IMR-90 (cell line): Measurements from ENCODE around the gene FADS6. TPM values are rescaled to one million over a fixed set of nuclear protein-coding genes. Genes with fewer than 3 reads are reported as not detected.

Source experiments
- ATAC-seq: fragments of 200-7000 bp; cut with Tn5 transposase; 2 replicates; pipeline ENCODE4 v1.9.1; 2020; ENCODE audit warnings: low read depth, mild to moderate bottlenecking, moderate library complexity
- BruUV-seq: library from RNA; stranded (reverse); fragments of 400-500 nt; replicated peaks from 2 replicates; lab custom pipeline; 2021; lab: Mats Ljungman, UMichigan
- CTCF ChIA-PET: fragments of 300-600 bp; formaldehyde crosslinking; extraction: SDS; loops from one replicate; lab custom pipeline; 2021; ENCODE audit warnings: antibody characterized with exemption; lab: Yijun Ruan, JAX
- POLR2A ChIA-PET: fragments of 300-600 bp; sonication (Branson Sonifier 250); formaldehyde crosslinking; loops from one replicate; lab custom pipeline; 2022; ENCODE audit warnings: antibody characterized with exemption; ENCODE audit not compliant: unreplicated experiment; lab: Charles Lee
- DNase-seq: peaks from one replicate; pipeline ENCODE4 v3.0.0; 2013
- H2AFZ ChIP-seq: replicated peaks from 2 replicates; pipeline ENCODE3; 2013; ENCODE audit warnings: low read length, mild to moderate bottlenecking; ENCODE audit not compliant: poor library complexity
- H2AK5ac ChIP-seq: 2 replicates; pipeline ENCODE4 v1.6.1; 2013; ENCODE audit warnings: low read depth, low read length, inconsistent platforms
- H2AK9ac ChIP-seq: replicated peaks from 2 replicates; pipeline ENCODE3; 2013; ENCODE audit warnings: mild to moderate bottlenecking, low read depth, low read length, moderate library complexity; ENCODE audit not compliant: poor library complexity
- H2BK120ac ChIP-seq: 2 replicates; pipeline ENCODE4 v1.6.1; 2013; ENCODE audit warnings: low read depth, low read length, inconsistent platforms
- H2BK15ac ChIP-seq: 3 replicates; pipeline ENCODE4 v1.6.1; 2013; ENCODE audit warnings: low read depth, low read length, inconsistent platforms
- H2BK20ac ChIP-seq: 2 replicates; pipeline ENCODE4 v1.6.1; 2013; ENCODE audit warnings: low read depth, mild to moderate bottlenecking, inconsistent platforms, low read length, moderate library complexity
- H2BK5ac ChIP-seq: 2 replicates; pipeline ENCODE4 v1.6.1; 2013; ENCODE audit warnings: mild to moderate bottlenecking, low read depth, low read length, inconsistent platforms; ENCODE audit not compliant: poor library complexity, severe bottlenecking
- H3K14ac ChIP-seq: replicated peaks from 2 replicates; pipeline ENCODE4 v1.6.1; 2013; ENCODE audit warnings: low read depth, low read length, inconsistent platforms
- H3K18ac ChIP-seq: 2 replicates; pipeline ENCODE4 v1.6.1; 2013; ENCODE audit warnings: low read depth, low read length, control low read depth
- H3K23ac ChIP-seq: 2 replicates; pipeline ENCODE4 v1.6.1; 2013; ENCODE audit warnings: low read depth, low read length, inconsistent platforms
- H3K27ac ChIP-seq: 2 replicates; pipeline ENCODE4 v1.5.1; 2013; ENCODE audit warnings: mild to moderate bottlenecking, control low read depth, low read length; ENCODE audit not compliant: insufficient read depth
- H3K27me3 ChIP-seq: 2 replicates; pipeline ENCODE4 v1.6.1; 2013; ENCODE audit warnings: low read length; ENCODE audit not compliant: control insufficient read depth, insufficient read depth
- H3K36me3 ChIP-seq: 2 replicates; pipeline ENCODE4 v1.6.1; 2013; ENCODE audit warnings: low read length, mixed read lengths; ENCODE audit not compliant: control insufficient read depth, insufficient read depth
- H3K4ac ChIP-seq: 2 replicates; pipeline ENCODE4 v1.6.1; 2013; ENCODE audit warnings: low read depth, low read length, inconsistent platforms
- H3K4me1 ChIP-seq: 2 replicates; pipeline ENCODE4 v1.6.1; 2013; ENCODE audit warnings: low read length, mixed read lengths; ENCODE audit not compliant: control insufficient read depth, insufficient read depth
- H3K4me2 ChIP-seq: 2 replicates; pipeline ENCODE4 v1.6.1; 2013; ENCODE audit warnings: low read depth, mild to moderate bottlenecking, control low read depth, low read length, moderate library complexity
- H3K4me3 ChIP-seq: 2 replicates; pipeline ENCODE4 v1.5.1; 2013; ENCODE audit warnings: low read depth, mild to moderate bottlenecking, control low read depth, low read length, moderate library complexity; ENCODE audit not compliant: insufficient read depth
- H3K56ac ChIP-seq: 2 replicates; pipeline ENCODE4 v1.6.1; 2013; ENCODE audit warnings: low read length, inconsistent platforms; ENCODE audit not compliant: insufficient read depth; ENCODE audit errors: extremely low read depth
- H3K79me1 ChIP-seq, 2 experiments: 2 replicates each; pipeline ENCODE4 v1.6.1; 2013; ENCODE audit warnings: low read length in 2 of 2, inconsistent platforms in 1 of 2, low read depth in 1 of 2
- H3K9ac ChIP-seq: 2 replicates; pipeline ENCODE4 v1.6.1; 2013; ENCODE audit warnings: low read depth, low read length, control low read depth
- H3K9me1 ChIP-seq: 2 replicates; pipeline ENCODE4 v1.6.1; 2013; ENCODE audit warnings: low read length, inconsistent platforms; ENCODE audit not compliant: insufficient read depth
- H3K9me3 ChIP-seq: 2 replicates; pipeline ENCODE4 v1.6.1; 2013; ENCODE audit warnings: low read length; ENCODE audit not compliant: control insufficient read depth, insufficient read depth
- H4K20me1 ChIP-seq: 2 replicates; pipeline ENCODE4 v1.6.1; 2013; ENCODE audit warnings: low read length, inconsistent platforms; ENCODE audit not compliant: insufficient read depth
- H4K5ac ChIP-seq: 2 replicates; pipeline ENCODE4 v1.6.1; 2013; ENCODE audit warnings: mild to moderate bottlenecking, low read depth, low read length, control low read depth
- H4K8ac ChIP-seq, 2 experiments: 2 replicates each; pipeline ENCODE4 v1.6.1; 2013; ENCODE audit warnings: low read depth in 2 of 2, low read length in 2 of 2, control low read depth in 1 of 2, inconsistent platforms in 1 of 2
- H4K91ac ChIP-seq: 2 replicates; pipeline ENCODE4 v1.6.1; 2013; ENCODE audit warnings: low read depth, low read length, inconsistent platforms; ENCODE audit not compliant: insufficient read depth
- MAFK ChIP-seq: IDR thresholded peaks from 2 replicates; pipeline ENCODE4 v1.6.1; 2012; ENCODE audit warnings: low read depth, low read length, improper control_type of control experiment
- MAZ ChIP-seq: IDR thresholded peaks from 2 replicates; pipeline ENCODE4 v1.6.1; 2012; ENCODE audit warnings: low read depth, mild to moderate bottlenecking, low read length, improper control_type of control experiment, moderate library complexity, borderline replicate concordance
- NFE2L2 ChIP-seq: fragments of 150-350 bp; IDR thresholded peaks from 2 replicates; pipeline ENCODE4 v1.6.1; 2016; ENCODE audit warnings: low read depth, mild to moderate bottlenecking, low read length
- SMC3 ChIP-seq: fragments of 150-350 bp; IDR thresholded peaks from 2 replicates; pipeline ENCODE4 v1.6.1; 2016; ENCODE audit warnings: low read depth, mild to moderate bottlenecking, antibody characterized with exemption, low read length, moderate library complexity
- WGBS, 2 experiments: methylation state at CpG; one replicate each; pipeline versions ENCODE4 v1.1.5 to v1.1.7; 2013; ENCODE audit warnings: missing lambda C conversion rate in 2 of 2; ENCODE audit not compliant: insufficient read length in 1 of 2; ENCODE audit errors: extremely low coverage in 2 of 2; 5-methylcytosine and 5-hydroxymethylcytosine counted together
- dilution Hi-C: fragments of 300-500 bp; cut with HindIII; formaldehyde crosslinking; loops from one replicate; pipeline ENCODE4 v1.14.3; 2018; ENCODE audit warnings: low sequenced_read_pairs; ENCODE audit not compliant: unreplicated experiment
- in situ Hi-C: fragments of 300-500 bp; cut with MboI; formaldehyde crosslinking; loops from 3 replicates; pipeline ENCODE4 v1.14.3; 2019; ENCODE audit warnings: low sequenced_read_pairs, inconsistent platforms, mixed read lengths
- intact Hi-C: fragments of 100-400 bp; cut with micrococcal nuclease; formaldehyde crosslinking; loops from 2 replicates; pipeline ENCODE4 v1.10.0; 2022
- polyA plus RNA-seq, 3 experiments: library from polyadenylated mRNA; depleted of rRNA; stranded (reverse); fragments of >200 nt; gene quantifications; 2 replicates each; pipeline ENCODE4 v1.2.3, GENCODE V29; 2012; ENCODE audit warnings: low replicate concordance in 1 of 3
- total RNA-seq: library from RNA; depleted of rRNA; stranded (reverse); fragments of >200 nt; gene quantifications from 2 replicates; pipeline ENCODE4 v1.2.3, GENCODE V29; 2012
- TF ChIP-seq, protein P1 (sequence below): fragments of 150-350 bp; IDR thresholded peaks from 2 replicates; pipeline ENCODE4 v1.6.1; 2016; ENCODE audit warnings: low read depth, mild to moderate bottlenecking, low read length, moderate library complexity, borderline replicate concordance
- TF ChIP-seq, protein P2 (sequence below): fragments of 150-350 bp; IDR thresholded peaks from 2 replicates; pipeline ENCODE4 v1.6.1; 2017; ENCODE audit warnings: mild to moderate bottlenecking, antibody characterized with exemption, low read length, low read depth
- TF ChIP-seq, protein P3 (sequence below): conservative IDR thresholded peaks from 2 replicates; pipeline ENCODE4 v1.5.1; 2012; ENCODE audit warnings: mild to moderate bottlenecking, low read depth, low read length, improper control_type of control experiment

Gene FADS6
- total and polyA plus RNA-seq, 2 of the 4 experiments (the other 2 are of a cell fraction), result not detected

DNA sequence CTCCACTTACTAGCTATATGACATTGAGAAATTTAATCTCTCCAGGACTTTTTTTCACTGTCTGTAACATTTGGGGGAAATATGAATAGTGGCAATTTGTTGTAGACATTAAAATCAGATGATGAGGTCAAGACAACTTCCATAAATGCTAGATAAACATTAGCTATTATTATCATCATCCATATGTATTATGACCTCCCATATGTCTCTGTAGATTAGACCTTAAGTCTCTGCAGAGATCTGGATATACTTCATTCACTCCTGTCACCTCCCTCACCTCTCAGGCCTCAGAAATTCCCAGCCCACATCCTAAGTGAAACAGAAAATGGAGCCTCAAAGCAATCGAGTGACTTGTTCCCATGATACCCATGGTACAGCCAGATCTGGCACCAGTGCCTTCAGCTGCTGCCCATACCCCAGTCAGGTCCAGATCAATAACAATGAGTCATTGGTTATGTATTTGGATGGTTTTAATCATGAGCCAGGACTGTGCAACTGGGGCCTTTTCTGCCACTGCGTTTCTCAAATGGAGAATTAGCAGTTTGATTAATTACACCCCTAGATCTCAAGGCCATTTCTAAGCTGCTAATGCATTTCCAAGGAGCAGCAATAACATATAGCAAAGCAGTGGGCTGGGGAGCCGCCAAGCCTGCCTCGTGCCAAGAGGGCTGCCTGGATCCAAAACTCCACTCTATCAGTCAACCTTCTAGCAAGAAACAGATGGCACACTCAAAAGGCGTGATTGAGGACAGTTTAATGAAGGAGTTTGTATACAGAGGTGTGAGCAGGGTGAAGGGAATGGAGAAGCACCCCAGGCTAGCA, 18.1 kb downstream of the FADS6 start (continued):
- TF ChIP-seq MAZ, result no peak

DNA sequence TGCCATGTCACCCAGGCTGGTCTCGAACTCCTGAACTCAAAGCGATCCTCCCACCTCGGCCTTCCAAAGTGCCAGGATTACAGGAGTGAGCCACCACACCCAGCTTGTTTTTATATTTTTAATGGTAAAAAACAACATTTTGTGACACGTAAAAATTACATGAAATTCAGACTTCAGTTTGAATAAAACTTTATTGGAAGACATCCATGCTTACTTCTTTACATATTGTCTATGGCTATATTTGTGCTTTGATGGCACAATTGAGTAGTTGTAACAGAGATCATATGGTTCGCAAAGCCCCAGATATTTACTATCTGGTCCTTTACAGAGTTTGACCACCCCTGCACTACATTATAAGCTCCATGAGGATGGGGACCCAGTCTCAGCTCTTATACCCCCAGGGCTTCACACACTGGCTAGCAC, 18.8 kb downstream of the FADS6 start:
- H3K9ac ChIP-seq, result no peak overlapping the region
- WGBS, 2 experiments, result no CpG with 5 or more reads among the region's 5 CpGs
- no peak overlapping the region for H2AFZ ChIP-seq
- H4K8ac ChIP-seq, result peak overlapping the region; percentile 64 to 97; a peak in 1 of 4 replicates
- CTCF ChIA-PET, result no interaction called here
- peaks cover 12% of the 10 kb centered on the region; the same call in 1 of the 2 replicates for H3K27me3 ChIP-seq
- POLR2A ChIA-PET, result interaction anchor here (0.6 kb wide), 1 partner anchor 219 kb away, joined by 3 read pairs; no protein-coding TSS in a partner anchor
- H3K27ac ChIP-seq, result no peak overlapping the region
- H2BK5ac ChIP-seq, result no peak overlapping the region
- peaks cover 16% of the 10 kb centered on the region for H3K9me1 ChIP-seq
- dilution Hi-C loops (no loop called here), in situ Hi-C loops (loop anchor here (25.0 kb wide), 1 partner anchor 662 kb away; the partner anchor contains the start of genes RPL38 and TTYH2), intact Hi-C loops (no loop called here)
- H3K4me2 ChIP-seq, result no peak overlapping the region
- H2AK5ac ChIP-seq, result no peak overlapping the region
- H4K91ac ChIP-seq, result no peak overlapping the region
- no peak overlapping the region for H3K18ac ChIP-seq
- H2BK15ac ChIP-seq, result no peak overlapping the region
- no peak overlapping the region for H3K4ac ChIP-seq
- H3K14ac ChIP-seq, result no peak overlapping the region
- H3K79me1 ChIP-seq, result peaks cover 17 to 31% of the 10 kb centered on the region in 2 experiments; a peak in 3 of 4 replicates
- H3K9me3 ChIP-seq, result no peaks in the 10 kb centered on the region
- H4K5ac ChIP-seq, result no peak overlapping the region
- BruUV-seq, result no TSS peak
- H3K4me3 ChIP-seq, result no peak overlapping the region
- 0 out of 2 replicates have a peak, but pooled peaks cover 2% of the 10 kb centered on the region for H4K20me1 ChIP-seq
- H3K56ac ChIP-seq, result no peak overlapping the region
- no peak overlapping the region for H2BK20ac ChIP-seq
- H3K23ac ChIP-seq, result no peak overlapping the region
- H3K4me1 ChIP-seq, result peaks cover 11% of the 10 kb centered on the region
- ATAC-seq (no peak), DNase-seq (no peak)
- peaks cover 1% of the 10 kb centered on the region; the same call in 1 of the 2 replicates for H3K36me3 ChIP-seq
- TF ChIP-seq, protein P1, sequence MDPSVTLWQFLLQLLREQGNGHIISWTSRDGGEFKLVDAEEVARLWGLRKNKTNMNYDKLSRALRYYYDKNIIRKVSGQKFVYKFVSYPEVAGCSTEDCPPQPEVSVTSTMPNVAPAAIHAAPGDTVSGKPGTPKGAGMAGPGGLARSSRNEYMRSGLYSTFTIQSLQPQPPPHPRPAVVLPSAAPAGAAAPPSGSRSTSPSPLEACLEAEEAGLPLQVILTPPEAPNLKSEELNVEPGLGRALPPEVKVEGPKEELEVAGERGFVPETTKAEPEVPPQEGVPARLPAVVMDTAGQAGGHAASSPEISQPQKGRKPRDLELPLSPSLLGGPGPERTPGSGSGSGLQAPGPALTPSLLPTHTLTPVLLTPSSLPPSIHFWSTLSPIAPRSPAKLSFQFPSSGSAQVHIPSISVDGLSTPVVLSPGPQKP, result no peak
- TF ChIP-seq MAZ, result no peak
- TF ChIP-seq, protein P2, sequence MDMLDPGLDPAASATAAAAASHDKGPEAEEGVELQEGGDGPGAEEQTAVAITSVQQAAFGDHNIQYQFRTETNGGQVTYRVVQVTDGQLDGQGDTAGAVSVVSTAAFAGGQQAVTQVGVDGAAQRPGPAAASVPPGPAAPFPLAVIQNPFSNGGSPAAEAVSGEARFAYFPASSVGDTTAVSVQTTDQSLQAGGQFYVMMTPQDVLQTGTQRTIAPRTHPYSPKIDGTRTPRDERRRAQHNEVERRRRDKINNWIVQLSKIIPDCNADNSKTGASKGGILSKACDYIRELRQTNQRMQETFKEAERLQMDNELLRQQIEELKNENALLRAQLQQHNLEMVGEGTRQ, result no peak
- no peak for TF ChIP-seq NFE2L2
- TF ChIP-seq, protein P3, sequence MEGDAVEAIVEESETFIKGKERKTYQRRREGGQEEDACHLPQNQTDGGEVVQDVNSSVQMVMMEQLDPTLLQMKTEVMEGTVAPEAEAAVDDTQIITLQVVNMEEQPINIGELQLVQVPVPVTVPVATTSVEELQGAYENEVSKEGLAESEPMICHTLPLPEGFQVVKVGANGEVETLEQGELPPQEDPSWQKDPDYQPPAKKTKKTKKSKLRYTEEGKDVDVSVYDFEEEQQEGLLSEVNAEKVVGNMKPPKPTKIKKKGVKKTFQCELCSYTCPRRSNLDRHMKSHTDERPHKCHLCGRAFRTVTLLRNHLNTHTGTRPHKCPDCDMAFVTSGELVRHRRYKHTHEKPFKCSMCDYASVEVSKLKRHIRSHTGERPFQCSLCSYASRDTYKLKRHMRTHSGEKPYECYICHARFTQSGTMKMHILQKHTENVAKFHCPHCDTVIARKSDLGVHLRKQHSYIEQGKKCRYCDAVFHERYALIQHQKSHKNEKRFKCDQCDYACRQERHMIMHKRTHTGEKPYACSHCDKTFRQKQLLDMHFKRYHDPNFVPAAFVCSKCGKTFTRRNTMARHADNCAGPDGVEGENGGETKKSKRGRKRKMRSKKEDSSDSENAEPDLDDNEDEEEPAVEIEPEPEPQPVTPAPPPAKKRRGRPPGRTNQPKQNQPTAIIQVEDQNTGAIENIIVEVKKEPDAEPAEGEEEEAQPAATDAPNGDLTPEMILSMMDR, result no peak
- no peak for TF ChIP-seq SMC3
- no peak for TF ChIP-seq MAFK
- H2AK9ac ChIP-seq, result no peak overlapping the region
- no peak overlapping the region for H2BK120ac ChIP-seq
